Measurements from ENCODE around the gene GCGR. TPM values are rescaled to one million over a fixed set of nuclear protein-coding genes. Genes with fewer than 3 reads are reported as not detected.

GCGR gene
- total and polyA plus RNA-seq, 2 donors (not counting 1 experiment from before 2014, with no cell fraction given): not detected

GRCh38 chr17:81810476-81810875 lies 6.5 kb downstream of the GCGR start:
- intact Hi-C loops (cut with micrococcal nuclease): no loop called here
- no peak overlapping the region for H3K9ac ChIP-seq (ENCODE audit: low read length)

More at GRCh38 chr17:81810476-81810875, 6.5 kb downstream of the GCGR start:
- Mint-ChIP-seq H3K4me3 (no peak overlapping the region), H3K9me3 (ENCODE audit: insufficient read depth) (no peaks in the 10 kb centered on the region), H3K4me1 (no peaks in the 10 kb centered on the region), H3K27me3 (peaks cover 11% of the 10 kb centered on the region), H3K27ac (no peak overlapping the region)
- H3K4me3 ChIP-seq (ENCODE audit: control extremely low read depth in 1 of 5, extremely low read depth in 1 of 5, insufficient read depth in 1 of 5, low read depth in 2 of 5, low read length in 4 of 5): no peak overlapping the region
- H4K20me1 ChIP-seq (ENCODE audit: control insufficient read depth, insufficient read depth, low read length, poor library complexity, severe bottlenecking): no peaks in the 10 kb centered on the region
- ChIA-PET CTCF (no interaction called here), POLR2A (no interaction called here)
- ATAC-seq (ENCODE audit: low read depth) (no peak), DNase-seq (no peak)
- no peak overlapping the region for H3K4me2 ChIP-seq (replicated peaks; ENCODE audit: low read depth, low read length, poor library complexity, severe bottlenecking)
- H3K79me2 ChIP-seq (ENCODE audit: control insufficient read depth, insufficient read depth, low read length): no peaks in the 10 kb centered on the region
- no peaks in the 10 kb centered on the region for H3K36me3 ChIP-seq (replicated peaks in 1 of 2; ENCODE audit: control extremely low read depth in 1 of 2, control insufficient read depth in 1 of 2, extremely low read depth in 1 of 2, insufficient read depth in 2 of 2, low read length in 1 of 2)
- no peaks in the 10 kb centered on the region for H3K4me1 ChIP-seq (ENCODE audit: control insufficient read depth in 2 of 2, insufficient read depth in 2 of 2, low read length in 2 of 2)
- WGBS (ENCODE audit: insufficient coverage): 97% methylated on average over 3 of the region's 8 CpGs
- H3K27me3 ChIP-seq (replicated peaks in 1 of 4; ENCODE audit: control extremely low read depth in 1 of 4, control insufficient read depth in 3 of 4, insufficient read depth in 4 of 4, low read length in 3 of 4): peaks cover 0 to 22% (median 3%) of the 10 kb centered on the region in 4 experiments
- no peak overlapping the region for H2AFZ ChIP-seq (ENCODE audit: insufficient read depth, low read depth, low read length, poor library complexity, severe bottlenecking)
- H3K9me3 ChIP-seq (ENCODE audit: control extremely low read depth in 1 of 3, control insufficient read depth in 2 of 3, insufficient read depth in 1 of 3, low read length in 2 of 3): peaks cover 0 to 3% (median 0%) of the 10 kb centered on the region in 3 donors
- TF ChIP-seq CTCF (IDR thresholded peaks at IDR 0.05) (no peak), EZH2 (IDR thresholded peaks at IDR 0.05; ENCODE audit: borderline replicate concordance, insufficient read depth, low read depth, low read length, poor library complexity, severe bottlenecking) (no peak)
- no peak overlapping the region for H3K27ac ChIP-seq (ENCODE audit: low read length in 2 of 2)

All from B cell (primary cell).